ENCODE data around the gene ZNF732.
"Not testable (repeated sequence)": the region's sequence is repeated elsewhere in the genome, so short reads cannot be mapped to it uniquely, and the experiment has no call there.

Gene ZNF732

GRCh38 chr4:253936-254756 is 51.1 kb downstream of the ZNF732 start:
- no peak for DNase-seq

- DNase-seq = no peak
These were observed 53.1 kb downstream of the ZNF732 start for GRCh38 chr4:252065-252601.

- DNase-seq = peak; percentile 42
These were observed 60.8 kb downstream of the ZNF732 start for GRCh38 chr4:244471-244870.

GRCh38 chr4:243426-243825 is 61.8 kb downstream of the ZNF732 start:
- no peak for DNase-seq

- DNase-seq = peak; percentile 70
These were observed 63.0 kb downstream of the ZNF732 start for GRCh38 chr4:242121-242848.

- DNase-seq = not testable (repeated sequence)
These were observed 63.9 kb downstream of the ZNF732 start for GRCh38 chr4:241411-241810.

GRCh38 chr4:236028-236427 is 69.2 kb downstream of the ZNF732 start:
- DNase-seq = no peak

GRCh38 chr4:234178-234577 is 71.1 kb downstream of the ZNF732 start:
- no peak for DNase-seq

GRCh38 chr4:223913-224497 is 81.3 kb downstream of the ZNF732 start:
- DNase-seq = no peak

Data from activated CD4-positive, alpha-beta T cell treated with anti-CD3 and anti-CD28 coated beads, Interleukin-10, Interleukin-2, amounts not matched to agents 100 ng/mL and 50 ng/mL, durations not matched to agents 16 hours and 8 hours (primary cell).